CD4-positive, alpha-beta T cell (primary cell): ENCODE data around the gene PPP2R5C. TPM values are rescaled to one million over a fixed set of nuclear protein-coding genes. Genes with fewer than 3 reads are reported as not detected.

Source experiments
- ATAC-seq: fragments of 200-7000 bp; cut with Tn5 transposase; one replicate; pipeline ENCODE4 v1.10.0; 2022; ENCODE audit warnings: mild to moderate bottlenecking; ENCODE audit not compliant: poor library complexity
- CTCF ChIA-PET: fragments of 350-600 bp; sonication (Branson Sonifier 250); formaldehyde crosslinking; loops from one replicate; lab custom pipeline; 2021; ENCODE audit warnings: antibody characterized with exemption, inconsistent platforms; lab: Charles Lee
- POLR2A ChIA-PET: fragments of 350-600 bp; sonication (Branson Sonifier 250); formaldehyde crosslinking; loops from one replicate; lab custom pipeline; 2021; ENCODE audit warnings: antibody characterized with exemption, inconsistent platforms; lab: Charles Lee
- DNase-seq, 14 experiments: peaks; one replicate each; pipeline ENCODE4 v3.0.0-alpha.2; 2013 to 2020; ENCODE audit warnings: mixed read lengths in 2 of 14
- H3K27ac ChIP-seq, 2 donors: one replicate each; pipeline versions ENCODE4 v1.5.1 to v1.7.0; 2013; ENCODE audit warnings: low read length in 2 of 2, low read depth in 1 of 2, mild to moderate bottlenecking in 1 of 2
- H3K27me3 ChIP-seq, 2 experiments: 1 replicate in 1 of 2; 2 replicates in 1 of 2; pipeline versions ENCODE4 v1.6.1 to v1.7.0; 2013; ENCODE audit warnings: low read length in 2 of 2, control low read depth in 1 of 2, mild to moderate bottlenecking in 1 of 2, moderate library complexity in 1 of 2; ENCODE audit not compliant: insufficient read depth in 2 of 2, control insufficient read depth in 1 of 2
- H3K36me3 ChIP-seq: one replicate; pipeline ENCODE4 v1.6.1; 2013; ENCODE audit warnings: low read length, control low read depth; ENCODE audit not compliant: insufficient read depth
- H3K4me1 ChIP-seq: one replicate; pipeline ENCODE4 v1.6.1; 2013; ENCODE audit warnings: low read length, control low read depth; ENCODE audit not compliant: insufficient read depth
- H3K4me3 ChIP-seq: one replicate; pipeline ENCODE4 v1.5.1; 2013; ENCODE audit warnings: mild to moderate bottlenecking, low read length, moderate library complexity
- H3K9me3 ChIP-seq, 2 experiments: 1 replicate in 1 of 2; 2 replicates in 1 of 2; pipeline versions ENCODE4 v1.6.1 to v1.7.0; 2013; ENCODE audit warnings: low read length in 2 of 2, mild to moderate bottlenecking in 2 of 2, control low read depth in 1 of 2, moderate library complexity in 1 of 2; ENCODE audit not compliant: control insufficient read depth in 1 of 2, insufficient read depth in 1 of 2
- H3K27ac Mint-ChIP-seq: one replicate; pipeline ENCODE4 v1.8.0; 2020; ENCODE audit warnings: mixed read lengths
- H3K27me3 Mint-ChIP-seq: one replicate; pipeline ENCODE4 v1.8.0; 2021; ENCODE audit warnings: mixed read lengths
- H3K36me3 Mint-ChIP-seq: one replicate; pipeline ENCODE4 v1.8.0; 2021; ENCODE audit warnings: low read depth, mixed read lengths
- H3K4me1 Mint-ChIP-seq: one replicate; pipeline ENCODE4 v1.8.0; 2021; ENCODE audit warnings: low read depth, mixed read lengths
- H3K4me3 Mint-ChIP-seq: one replicate; pipeline ENCODE4 v1.8.0; 2020; ENCODE audit warnings: mild to moderate bottlenecking, mixed read lengths
- H3K9me3 Mint-ChIP-seq: one replicate; pipeline ENCODE4 v1.8.0; 2020; ENCODE audit warnings: mixed read lengths
- CTCF ChIP-seq: fragments of 200-600 bp; IDR thresholded peaks from one replicate; pipeline ENCODE4 v1.8.0; 2022; ENCODE audit warnings: antibody characterized with exemption, mild to moderate bottlenecking
- intact Hi-C, 2 experiments: fragments of 100-400 bp; cut with DNase I in 1 of 2; cut with micrococcal nuclease in 1 of 2; formaldehyde crosslinking; loops; one replicate each; pipeline versions ENCODE4 v1.15.1 to v1.9.0; 2023 to 2025; cut with DNase I, micrococcal nuclease
- total RNA-seq, 174 experiments: library from RNA in 2 of 174; stranded (reverse) in 2 of 174; gene quantifications; one replicate each; pipeline ENCODE4 v1.2.3 and lab custom pipeline; 2021 to 2026

Gene PPP2R5C
- total RNA-seq, 2 experiments from 2014 or later = 463 to 487 TPM

GRCh38 chr14:101899263-101899662, 137.8 kb downstream of the PPP2R5C start:
- ChIA-PET CTCF (interaction anchor here (0.7 to 1.1 kb wide), 3 partner anchors 10 to 129 kb away, joined by 3 to 4 read pairs (median 3); no protein-coding TSS in a partner anchor), POLR2A (interaction anchor here (1.4 kb wide), 1 partner anchor 129 kb away, joined by 5 read pairs; no protein-coding TSS in a partner anchor)
- no peaks in the 10 kb centered on the region for H3K4me1 ChIP-seq
- no peaks in the 10 kb centered on the region for H3K27me3 Mint-ChIP-seq
- TF ChIP-seq CTCF = no peak
- no peak overlapping the region for H3K27ac ChIP-seq
- H3K27me3 ChIP-seq = no peaks in the 10 kb centered on the region
- H3K4me3 Mint-ChIP-seq = no peak overlapping the region
- ATAC-seq = no peak
- no peak overlapping the region for H3K27ac Mint-ChIP-seq
- peaks cover 96% of the 10 kb centered on the region for H3K36me3 Mint-ChIP-seq
- no peak for DNase-seq
- no peaks in the 10 kb centered on the region for H3K9me3 ChIP-seq
- intact Hi-C loops = loop anchor here in 1 of 2 experiments (5.0 kb wide), 1 partner anchor 192 kb away; no protein-coding TSS in a partner anchor
- H3K4me3 ChIP-seq = no peak overlapping the region
- peaks cover 96% of the 10 kb centered on the region for H3K36me3 ChIP-seq
- no peaks in the 10 kb centered on the region for H3K4me1 Mint-ChIP-seq
- no peaks in the 10 kb centered on the region for H3K9me3 Mint-ChIP-seq

GRCh38 chr14:101900253-101900652, 138.7 kb downstream of the PPP2R5C start:
- H3K27ac Mint-ChIP-seq = no peak overlapping the region
- H3K36me3 ChIP-seq = peaks cover 96% of the 10 kb centered on the region
- no peak overlapping the region for H3K27ac ChIP-seq
- DNase-seq (no peak), ATAC-seq (no peak)
- no peaks in the 10 kb centered on the region for H3K9me3 Mint-ChIP-seq
- no peaks in the 10 kb centered on the region for H3K9me3 ChIP-seq
- no peaks in the 10 kb centered on the region for H3K4me1 Mint-ChIP-seq
- H3K27me3 Mint-ChIP-seq = no peaks in the 10 kb centered on the region
- peaks cover 96% of the 10 kb centered on the region for H3K36me3 Mint-ChIP-seq
- no peak for TF ChIP-seq CTCF
- CTCF ChIA-PET = interaction anchor here (1.1 to 1.4 kb wide), 2 partner anchors 30 to 193 kb away, joined by 3 to 4 read pairs; no protein-coding TSS in a partner anchor
- H3K4me1 ChIP-seq = no peaks in the 10 kb centered on the region
- intact Hi-C loops = no loop called here
- POLR2A ChIA-PET = interaction anchor here (1.4 kb wide), 1 partner anchor 130 kb away, joined by 5 read pairs; no protein-coding TSS in a partner anchor
- no peaks in the 10 kb centered on the region for H3K27me3 ChIP-seq
- no peak overlapping the region for H3K4me3 ChIP-seq
- H3K4me3 Mint-ChIP-seq = no peak overlapping the region

DNA sequence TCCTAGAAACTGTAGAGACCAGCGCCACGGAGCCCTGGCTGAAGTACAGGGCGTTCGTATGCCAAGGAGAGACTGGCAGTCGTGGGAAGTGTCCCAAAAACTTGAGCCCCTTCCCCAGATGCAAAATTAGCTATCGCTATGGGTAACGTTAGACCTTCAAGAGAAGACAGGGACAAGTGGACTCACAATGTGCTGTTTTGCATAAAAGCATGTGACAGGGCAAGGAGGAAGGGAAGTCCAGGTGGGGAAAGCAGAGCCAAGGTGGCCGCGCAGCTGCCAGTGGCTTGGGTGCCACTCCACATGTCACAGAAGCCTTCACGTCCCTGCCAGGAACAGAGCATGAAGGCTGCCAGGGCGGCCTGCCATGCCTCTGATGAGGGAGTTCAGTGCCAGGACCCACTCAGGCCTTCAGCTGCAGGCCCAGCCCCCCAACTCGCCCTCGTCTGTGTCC, 141.6 kb downstream of the PPP2R5C start:
- H3K4me3 ChIP-seq = no peak overlapping the region
- TF ChIP-seq CTCF = no peak
- intact Hi-C loops = no loop called here
- H3K27ac ChIP-seq = no peak overlapping the region
- no peaks in the 10 kb centered on the region for H3K4me1 ChIP-seq
- H3K4me3 Mint-ChIP-seq = no peak overlapping the region
- ATAC-seq (no peak), DNase-seq (no peak)
- CTCF ChIA-PET = no interaction called here
- H3K36me3 ChIP-seq = peaks cover 99% of the 10 kb centered on the region
- no peaks in the 10 kb centered on the region for H3K9me3 Mint-ChIP-seq
- POLR2A ChIA-PET = no interaction called here
- peaks cover 95% of the 10 kb centered on the region for H3K36me3 Mint-ChIP-seq
- H3K27ac Mint-ChIP-seq = no peak overlapping the region
- H3K4me1 Mint-ChIP-seq = no peaks in the 10 kb centered on the region
- no peaks in the 10 kb centered on the region for H3K27me3 Mint-ChIP-seq
- no peaks in the 10 kb centered on the region for H3K27me3 ChIP-seq
- H3K9me3 ChIP-seq = no peaks in the 10 kb centered on the region
